Uterus (tissue), 4 donors: ENCODE measurements around the gene LYPD8. TPM values are rescaled to one million over a fixed set of nuclear protein-coding genes. Genes with fewer than 3 reads are reported as not detected.

Experiments used
- DNase-seq, 2 donors: peaks; one replicate each; pipeline ENCODE4 v3.0.0-alpha.2; 2019 to 2020
- H3K27ac ChIP-seq, 2 donors: fragments of 200-600 bp; sonication (generic); 1 replicate in 1 of 2; 2 replicates in 1 of 2; pipeline ENCODE4 v1.5.1; 2016 to 2018
- H3K27me3 ChIP-seq, 2 donors: fragments of 200-600 bp; sonication (generic); one replicate each; pipeline ENCODE4 v1.5.1; 2018 to 2019; ENCODE audit warnings: control low read depth in 1 of 2
- H3K36me3 ChIP-seq, 2 donors: fragments of 200-600 bp; sonication (generic); one replicate each; pipeline ENCODE4 v1.5.1; 2019; ENCODE audit warnings: control low read depth in 1 of 2
- H3K4me1 ChIP-seq, 2 donors: fragments of 200-600 bp; sonication (generic); one replicate each; pipeline ENCODE4 v1.5.1; 2018 to 2019; ENCODE audit warnings: control low read depth in 1 of 2
- H3K4me3 ChIP-seq, 2 donors: fragments of 200-600 bp; sonication (generic); 1 replicate in 1 of 2; 2 replicates in 1 of 2; pipeline ENCODE4 v1.5.1; 2018 to 2019; ENCODE audit warnings: mild to moderate bottlenecking in 1 of 2
- H3K9me3 ChIP-seq, 2 donors: fragments of 200-600 bp; sonication (generic); one replicate each; pipeline ENCODE4 v1.5.1; 2019; ENCODE audit warnings: control low read depth in 1 of 2
- POLR2A ChIP-seq, 2 donors: fragments of 450-650 bp; IDR thresholded peaks; one replicate each; pipeline ENCODE4 v1.6.1; 2016; ENCODE audit warnings: antibody characterized with exemption in 2 of 2, mild to moderate bottlenecking in 1 of 2, moderate library complexity in 1 of 2
- intact Hi-C: fragments of 100-400 bp; cut with DNase I; formaldehyde crosslinking; loops from one replicate; pipeline ENCODE4 v1.15.1; 2023; ENCODE audit warnings: low total_unique reads
- total RNA-seq, 4 donors: library from RNA; depleted of rRNA in 3 of 4; stranded (reverse); fragments of >200 nt in 3 of 4; gene quantifications; one replicate each; pipeline versions ENCODE4 v1.1.0 to v1.2.4, GENCODE V29; 2014 to 2023
- TF ChIP-seq, protein P1 (sequence below), 4 experiments: fragments of 200-600 bp in 2 of 4; fragments of 450-650 bp in 2 of 4; sonication (generic) in 2 of 4; IDR thresholded peaks; one replicate each; pipeline ENCODE4 v1.5.1; 2016 to 2019; ENCODE audit warnings: antibody characterized with exemption in 4 of 4, mild to moderate bottlenecking in 2 of 4, moderate library complexity in 1 of 4
- donor health status: DM: yes; HTN: yes; CAD: no.

LYPD8 gene
- total RNA-seq, 4 donors from 2014 or later, result not detected

DNA sequence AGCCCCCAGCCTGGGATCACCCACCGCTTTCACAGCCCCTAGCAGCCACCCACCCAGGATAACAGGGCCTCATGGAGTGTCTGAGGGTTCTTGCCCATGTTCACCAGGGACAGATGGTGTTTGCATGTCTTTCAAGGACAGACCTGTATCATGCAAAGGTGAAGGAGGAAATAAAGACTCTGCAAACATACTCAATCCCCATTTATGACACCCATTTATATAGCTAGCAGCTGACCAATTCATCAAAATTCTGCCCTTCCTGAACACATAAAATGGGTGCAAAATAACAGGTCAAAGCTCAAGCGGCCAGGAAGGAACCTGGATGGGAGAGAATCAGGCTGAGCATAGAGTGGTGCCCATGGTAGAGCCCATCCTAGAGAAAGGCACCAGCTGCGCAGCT, 32.8 kb upstream of the LYPD8 start:
- no peak for DNase-seq
- Histone ChIP-seq H3K4me3 (no peak overlapping the region), H3K27ac (no peak overlapping the region), H3K4me1 (no peaks in the 10 kb centered on the region), H3K27me3 (no peaks in the 10 kb centered on the region), H3K9me3 (no peaks in the 10 kb centered on the region), H3K36me3 (no peaks in the 10 kb centered on the region)
- no peak for TF ChIP-seq POLR2A (IDR thresholded peaks at IDR 0.05)
- TF ChIP-seq, protein P1, sequence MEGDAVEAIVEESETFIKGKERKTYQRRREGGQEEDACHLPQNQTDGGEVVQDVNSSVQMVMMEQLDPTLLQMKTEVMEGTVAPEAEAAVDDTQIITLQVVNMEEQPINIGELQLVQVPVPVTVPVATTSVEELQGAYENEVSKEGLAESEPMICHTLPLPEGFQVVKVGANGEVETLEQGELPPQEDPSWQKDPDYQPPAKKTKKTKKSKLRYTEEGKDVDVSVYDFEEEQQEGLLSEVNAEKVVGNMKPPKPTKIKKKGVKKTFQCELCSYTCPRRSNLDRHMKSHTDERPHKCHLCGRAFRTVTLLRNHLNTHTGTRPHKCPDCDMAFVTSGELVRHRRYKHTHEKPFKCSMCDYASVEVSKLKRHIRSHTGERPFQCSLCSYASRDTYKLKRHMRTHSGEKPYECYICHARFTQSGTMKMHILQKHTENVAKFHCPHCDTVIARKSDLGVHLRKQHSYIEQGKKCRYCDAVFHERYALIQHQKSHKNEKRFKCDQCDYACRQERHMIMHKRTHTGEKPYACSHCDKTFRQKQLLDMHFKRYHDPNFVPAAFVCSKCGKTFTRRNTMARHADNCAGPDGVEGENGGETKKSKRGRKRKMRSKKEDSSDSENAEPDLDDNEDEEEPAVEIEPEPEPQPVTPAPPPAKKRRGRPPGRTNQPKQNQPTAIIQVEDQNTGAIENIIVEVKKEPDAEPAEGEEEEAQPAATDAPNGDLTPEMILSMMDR (IDR thresholded peaks at IDR 0.05), result no peak
- intact Hi-C loops, result no loop called here

DNA sequence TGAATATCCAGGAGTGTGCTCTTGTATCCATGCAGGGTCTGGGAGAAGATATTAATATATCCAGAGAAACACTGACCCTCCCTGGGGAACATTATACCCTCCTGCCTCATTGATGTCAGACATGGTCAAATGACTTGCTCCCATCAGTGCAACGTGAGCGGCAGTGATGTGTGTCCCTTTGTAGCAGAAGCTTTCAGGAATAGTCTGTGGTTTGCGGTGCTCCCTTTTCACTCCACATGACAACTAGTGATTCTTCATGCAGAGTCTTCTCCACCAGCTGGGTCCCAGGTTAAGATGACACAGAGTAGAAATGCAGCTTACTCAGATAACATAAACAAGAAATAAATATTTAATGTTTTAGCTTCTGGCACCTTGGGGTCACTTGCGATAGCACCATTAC, 31.9 kb upstream of the LYPD8 start:
- TF ChIP-seq, protein P1 (IDR thresholded peaks at IDR 0.05), result no peak
- TF ChIP-seq POLR2A (IDR thresholded peaks at IDR 0.05), result no peak
- Histone ChIP-seq H3K27ac (no peak overlapping the region), H3K4me1 (no peaks in the 10 kb centered on the region), H3K36me3 (no peaks in the 10 kb centered on the region), H3K4me3 (no peak overlapping the region), H3K9me3 (no peaks in the 10 kb centered on the region), H3K27me3 (no peaks in the 10 kb centered on the region)
- intact Hi-C loops, result no loop called here
- no peak for DNase-seq

DNA sequence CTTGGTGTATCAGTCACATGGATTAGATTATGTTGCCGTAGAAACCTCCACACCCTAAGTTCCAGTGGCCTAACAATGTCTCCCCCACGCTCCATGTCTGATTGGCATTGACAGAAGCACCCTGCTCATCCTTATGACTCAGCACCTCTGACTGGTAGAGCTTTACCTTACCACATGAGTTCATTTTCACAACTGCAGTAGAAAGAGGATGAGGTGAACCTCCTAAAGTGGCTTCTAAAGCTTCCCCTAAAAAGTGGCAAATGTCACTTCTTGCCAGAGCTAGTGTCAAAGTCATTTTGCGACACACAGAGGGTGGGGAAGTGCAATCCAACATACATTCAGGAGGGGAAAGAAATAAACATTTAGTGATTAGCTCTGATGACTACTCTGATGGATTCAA, 30.6 kb upstream of the LYPD8 start:
- H3K36me3 ChIP-seq, result no peaks in the 10 kb centered on the region
- no peaks in the 10 kb centered on the region for H3K27me3 ChIP-seq
- no peak overlapping the region for H3K4me3 ChIP-seq
- H3K4me1 ChIP-seq, result no peaks in the 10 kb centered on the region
- intact Hi-C loops, result no loop called here
- no peak for TF ChIP-seq POLR2A (IDR thresholded peaks at IDR 0.05)
- TF ChIP-seq, protein P1 (IDR thresholded peaks at IDR 0.05), result no peak
- no peak for DNase-seq
- H3K27ac ChIP-seq, result no peak overlapping the region
- H3K9me3 ChIP-seq, result no peaks in the 10 kb centered on the region

DNA sequence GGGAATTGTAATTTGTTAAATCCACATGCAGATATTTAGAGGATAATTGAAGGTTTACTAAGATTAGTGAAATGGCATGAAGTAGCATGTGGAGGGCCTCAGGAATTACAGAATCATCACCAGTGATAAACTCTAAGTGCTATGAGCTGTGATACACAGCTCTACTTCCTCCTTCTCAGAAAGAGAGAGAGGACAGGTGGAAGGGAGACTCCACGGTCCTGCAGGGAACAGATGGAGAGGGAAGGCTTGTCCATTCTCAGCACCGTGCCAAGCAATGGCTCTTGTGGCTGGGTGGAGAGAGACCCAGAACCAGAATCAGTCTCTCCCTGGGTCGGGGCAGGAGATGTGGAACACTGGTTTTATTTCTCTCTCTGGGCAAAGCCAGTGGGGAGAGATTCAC, 27.8 kb upstream of the LYPD8 start:
- Histone ChIP-seq H3K4me3 (no peak overlapping the region), H3K4me1 (no peaks in the 10 kb centered on the region), H3K36me3 (no peaks in the 10 kb centered on the region), H3K27me3 (no peaks in the 10 kb centered on the region), H3K27ac (no peak overlapping the region), H3K9me3 (no peaks in the 10 kb centered on the region)
- TF ChIP-seq, protein P1 (IDR thresholded peaks at IDR 0.05), result no peak
- TF ChIP-seq POLR2A (IDR thresholded peaks at IDR 0.05), result no peak
- DNase-seq, result no peak
- intact Hi-C loops, result no loop called here

DNA sequence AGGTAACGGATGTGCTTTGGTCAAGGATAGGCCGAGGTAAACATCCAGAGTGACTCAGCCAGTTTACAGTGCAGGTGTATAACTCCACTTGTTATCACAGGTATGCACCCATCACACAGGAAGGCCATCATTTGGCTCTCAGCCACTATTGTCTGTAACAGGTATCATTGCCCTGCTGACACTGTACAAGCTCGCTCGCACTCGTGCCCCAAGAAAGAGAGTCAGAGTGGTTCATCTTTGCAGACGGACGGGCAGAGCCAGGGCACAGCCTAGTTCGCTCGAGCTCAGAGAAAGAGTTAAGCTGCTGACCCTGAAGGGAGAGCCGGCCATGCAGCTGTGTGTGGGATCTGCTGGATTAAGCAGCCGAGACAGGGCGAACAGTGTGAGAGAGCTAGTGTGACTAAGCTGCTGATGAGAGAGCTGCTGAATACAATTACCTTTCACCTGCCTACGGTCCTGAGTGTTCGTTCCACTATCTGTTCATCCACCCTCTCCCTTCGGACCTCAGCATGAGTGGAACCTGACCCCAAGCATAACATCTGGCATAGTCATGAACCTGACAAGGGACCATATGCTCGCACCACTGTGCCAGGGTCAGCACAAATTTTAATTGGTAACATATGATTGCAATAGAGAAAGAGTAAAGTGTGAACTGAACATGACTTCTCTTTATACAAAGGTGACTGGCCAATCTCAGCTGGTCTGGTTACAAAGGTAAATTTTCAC, 27.0 kb upstream of the LYPD8 start:
- Histone ChIP-seq H3K9me3 (peaks cover 0 to under 1% of the 10 kb centered on the region in 2 donors), H3K4me1 (no peaks in the 10 kb centered on the region), H3K27ac (no peak overlapping the region), H3K4me3 (no peak overlapping the region), H3K36me3 (no peaks in the 10 kb centered on the region), H3K27me3 (no peaks in the 10 kb centered on the region)
- no peak for TF ChIP-seq POLR2A (IDR thresholded peaks at IDR 0.05)
- TF ChIP-seq, protein P1 (IDR thresholded peaks at IDR 0.05), result no peak
- intact Hi-C loops, result no loop called here
- no peak for DNase-seq
